ENCODE measurements around the gene KLHL2. TPM values are rescaled to one million over a fixed set of nuclear protein-coding genes. Genes with fewer than 3 reads are reported as not detected.

Gene KLHL2
- polyA plus RNA-seq, 3 donors = 6.9 to 22.6 (median 11.1) TPM

GRCh38 chr4:165326831-165327210, 119.5 kb downstream of the KLHL2 start:
- peak overlapping the region; percentile 87 to 99 (median 90) for H3K4me3 ChIP-seq (replicated peaks in 1 of 3; ENCODE audit: low read depth in 2 of 3, low read length in 3 of 3)
- H2AFZ ChIP-seq (ENCODE audit: insufficient read depth, low read depth, low read length, poor library complexity, severe bottlenecking) = peak overlapping the region; percentile 93
- Mint-ChIP-seq H3K9me3 (no peaks in the 10 kb centered on the region), H3K36me3 (peaks cover 25 to 28% of the 10 kb centered on the region in 2 donors), H3K27me3 (ENCODE audit: low read depth in 3 of 3) (no peaks in the 10 kb centered on the region), H3K27ac (no peak overlapping the region), H3K4me1 (peaks cover 28% of the 10 kb centered on the region), H3K4me3 (no peak overlapping the region)
- peak overlapping the region; percentile 68 for H3K9ac ChIP-seq (ENCODE audit: insufficient read depth, low read length, poor library complexity, severe bottlenecking)
- peak overlapping the region; percentile 36 to 86 for H3K27ac ChIP-seq (ENCODE audit: low read depth in 1 of 2, low read length in 2 of 2)
- H3K9me3 ChIP-seq (replicated peaks in 1 of 2; ENCODE audit: control insufficient read depth in 1 of 2, insufficient read depth in 1 of 2, low read length in 2 of 2) = no peaks in the 10 kb centered on the region
- no peak for DNase-seq
- peaks cover 43% of the 10 kb centered on the region for H3K79me2 ChIP-seq (ENCODE audit: insufficient read depth, low read length)
- H3K4me1 ChIP-seq (ENCODE audit: control insufficient read depth in 1 of 2, insufficient read depth in 2 of 2, low read length in 2 of 2) = peaks cover 24 to 28% of the 10 kb centered on the region in 2 donors
- peak overlapping the region; percentile 84 for H3K4me2 ChIP-seq (replicated peaks; ENCODE audit: extremely low read depth, low read length, poor library complexity, severe bottlenecking)
- TF ChIP-seq CTCF (IDR thresholded peaks at IDR 0.05) = no peak
- intact Hi-C loops (cut with micrococcal nuclease) = loop anchor here (5.0 to 10.0 kb wide), 4 partner anchors 35 to 215 kb away; partner anchors contain the start of genes KLHL2 (in 2 of the 2) and TMEM192 (in 1 of the 2)
- no peaks in the 10 kb centered on the region for H3K27me3 ChIP-seq (ENCODE audit: control insufficient read depth in 2 of 2, insufficient read depth in 2 of 2, low read length in 2 of 2)
- H3K36me3 ChIP-seq (replicated peaks in 1 of 2; ENCODE audit: control insufficient read depth in 1 of 2, insufficient read depth in 2 of 2, low read length in 2 of 2) = peaks cover 0 to 18% of the 10 kb centered on the region in 2 donors
- no peaks in the 10 kb centered on the region for H4K20me1 ChIP-seq (ENCODE audit: insufficient read depth, low read length)
- WGBS (ENCODE audit: insufficient coverage) = 0% methylated on average over 6 of the region's 14 CpGs

- H3K27ac ChIP-seq (ENCODE audit: low read depth in 1 of 2, low read length in 2 of 2) = peak within 1 kb of the TSS; percentile 60 to 86
Measured at GRCh38 chr4:165327211-165328100, 120.1 kb downstream of the KLHL2 start, which contains the start of gene MSMO1. Gene MSMO1 (plus strand): TSS chr4:165327669. CDS start chr4:165333371, 5,702 bp downstream.

More at GRCh38 chr4:165327211-165328100, 120.1 kb downstream of the KLHL2 start, which contains the start of gene MSMO1:
- H4K20me1 ChIP-seq (ENCODE audit: insufficient read depth, low read length) = no peaks in the 10 kb centered on the region
- peaks cover 49% of the 10 kb centered on the region for H3K79me2 ChIP-seq (ENCODE audit: insufficient read depth, low read length)
- no peak for TF ChIP-seq CTCF (IDR thresholded peaks at IDR 0.05)
- Mint-ChIP-seq H3K27ac (peak within 1 kb of the TSS in 1 of 7 donors; percentile 48), H3K9me3 (no peaks in the 10 kb centered on the region), H3K27me3 (ENCODE audit: low read depth in 3 of 3) (no peaks in the 10 kb centered on the region), H3K36me3 (peaks cover 26 to 30% of the 10 kb centered on the region in 2 donors), H3K4me3 (no peak within 1 kb of the TSS), H3K4me1 (peaks cover 30% of the 10 kb centered on the region)
- H2AFZ ChIP-seq (ENCODE audit: insufficient read depth, low read depth, low read length, poor library complexity, severe bottlenecking) = peak within 1 kb of the TSS; percentile 93
- no peaks in the 10 kb centered on the region for H3K9me3 ChIP-seq (replicated peaks in 1 of 2; ENCODE audit: control insufficient read depth in 1 of 2, insufficient read depth in 1 of 2, low read length in 2 of 2)
- peak within 1 kb of the TSS; percentile 84 for H3K4me2 ChIP-seq (replicated peaks; ENCODE audit: extremely low read depth, low read length, poor library complexity, severe bottlenecking)
- H3K36me3 ChIP-seq (replicated peaks in 1 of 2; ENCODE audit: control insufficient read depth in 1 of 2, insufficient read depth in 2 of 2, low read length in 2 of 2) = peaks cover 0 to 18% of the 10 kb centered on the region in 2 donors
- peaks cover 24 to 27% of the 10 kb centered on the region in 2 donors for H3K4me1 ChIP-seq (ENCODE audit: control insufficient read depth in 1 of 2, insufficient read depth in 2 of 2, low read length in 2 of 2)
- intact Hi-C loops (cut with micrococcal nuclease) = loop anchor here (5.0 to 10.0 kb wide), 4 partner anchors 35 to 215 kb away; partner anchors contain the start of genes KLHL2 (in 2 of the 2) and TMEM192 (in 1 of the 2)
- H3K27me3 ChIP-seq (ENCODE audit: control insufficient read depth in 2 of 2, insufficient read depth in 2 of 2, low read length in 2 of 2) = no peaks in the 10 kb centered on the region
- peak within 1 kb of the TSS; percentile 87 to 99 (median 90) for H3K4me3 ChIP-seq (replicated peaks in 1 of 3; ENCODE audit: low read depth in 2 of 3, low read length in 3 of 3)
- peak within 1 kb of the TSS; percentile 68 for H3K9ac ChIP-seq (ENCODE audit: insufficient read depth, low read length, poor library complexity, severe bottlenecking)
- under 1% methylated on average over 76 of the region's 76 CpGs for WGBS (ENCODE audit: insufficient coverage)
- DNase-seq = peak; percentile 97 to 98 (median 98)
